ENCODE data around the gene IVNS1ABP.
"Not testable (repeated sequence)": the region's sequence is repeated elsewhere in the genome, so short reads cannot be mapped to it uniquely, and the experiment has no call there.

Gene IVNS1ABP

GRCh38 chr1:185337246-185337645 lies 20.2 kb upstream of the IVNS1ABP start:
- TF ChIP-seq CTCF (IDR thresholded peaks at IDR 0.05; ENCODE audit: low read length, missing control alignments): no peak
- no peak overlapping the region for H3K4me3 ChIP-seq (replicated peaks; ENCODE audit: low read depth, low read length)
- peak; percentile 71 for DNase-seq (ENCODE audit: low read depth)

- no peak overlapping the region for H3K4me3 ChIP-seq (replicated peaks; ENCODE audit: low read depth, low read length)
- no peak for TF ChIP-seq CTCF (IDR thresholded peaks at IDR 0.05; ENCODE audit: low read length, missing control alignments)
- no peak for DNase-seq (ENCODE audit: low read depth)
These were observed 17.1 kb upstream of the IVNS1ABP start for GRCh38 chr1:185334182-185334581.

DNA sequence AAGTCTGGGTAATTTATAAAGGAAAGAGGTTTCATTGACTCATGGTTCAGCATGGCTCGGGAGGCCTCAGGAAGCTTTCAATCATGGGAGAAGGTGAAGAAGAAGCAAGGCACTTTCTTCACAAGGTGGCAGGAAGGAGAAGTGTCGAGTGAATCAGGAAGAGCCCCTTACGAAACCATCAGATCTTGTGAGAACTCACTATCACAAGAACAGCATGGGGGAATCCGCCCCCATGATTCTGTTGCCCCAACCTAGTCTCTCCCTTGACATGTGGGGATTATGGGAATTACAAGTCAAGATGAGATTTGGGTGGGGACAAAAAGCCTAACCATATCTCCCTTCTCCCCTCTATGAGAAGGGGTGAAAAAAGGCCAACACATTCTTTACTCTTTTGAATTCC lies 11.2 kb upstream of the IVNS1ABP start:
- no peak for TF ChIP-seq CTCF (IDR thresholded peaks at IDR 0.05; ENCODE audit: low read length, missing control alignments)
- DNase-seq (ENCODE audit: low read depth): no peak
- no peak overlapping the region for H3K4me3 ChIP-seq (replicated peaks; ENCODE audit: low read depth, low read length)

DNA sequence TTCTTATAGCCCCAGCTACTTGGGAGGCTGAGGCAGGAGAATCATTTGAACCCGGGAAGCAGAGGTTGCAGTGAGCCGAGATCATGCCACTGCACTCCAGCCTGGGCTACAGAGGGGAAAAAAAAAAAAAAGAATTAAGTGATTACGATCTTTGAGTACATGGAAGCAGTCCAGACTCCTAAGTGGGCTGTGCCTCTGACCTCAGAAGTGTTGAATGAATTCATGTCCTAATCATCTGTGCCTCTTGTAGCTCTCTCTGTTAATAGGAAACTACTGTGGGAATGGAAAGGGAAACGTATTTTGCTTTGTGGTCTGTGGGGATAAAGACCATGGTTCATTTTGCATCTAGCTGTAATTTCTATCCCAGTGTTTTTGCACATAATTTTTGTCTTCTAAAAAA lies 8.4 kb upstream of the IVNS1ABP start:
- no peak for DNase-seq (ENCODE audit: low read depth)
- no peak overlapping the region for H3K4me3 ChIP-seq (replicated peaks; ENCODE audit: low read depth, low read length)
- TF ChIP-seq CTCF (IDR thresholded peaks at IDR 0.05; ENCODE audit: low read length, missing control alignments): no peak

- H3K4me3 ChIP-seq (replicated peaks; ENCODE audit: low read depth, low read length): no peak overlapping the region
- no peak for TF ChIP-seq CTCF (IDR thresholded peaks at IDR 0.05; ENCODE audit: low read length, missing control alignments)
- DNase-seq (ENCODE audit: low read depth): no peak
These were observed 7.1 kb upstream of the IVNS1ABP start for GRCh38 chr1:185324118-185324517.

- H3K4me3 ChIP-seq (replicated peaks; ENCODE audit: low read depth, low read length): no peak overlapping the region
- no peak for DNase-seq (ENCODE audit: low read depth)
- no peak for TF ChIP-seq CTCF (IDR thresholded peaks at IDR 0.05; ENCODE audit: low read length, missing control alignments)
These were observed 5.6 kb upstream of the IVNS1ABP start for GRCh38 chr1:185322636-185323035.

DNA sequence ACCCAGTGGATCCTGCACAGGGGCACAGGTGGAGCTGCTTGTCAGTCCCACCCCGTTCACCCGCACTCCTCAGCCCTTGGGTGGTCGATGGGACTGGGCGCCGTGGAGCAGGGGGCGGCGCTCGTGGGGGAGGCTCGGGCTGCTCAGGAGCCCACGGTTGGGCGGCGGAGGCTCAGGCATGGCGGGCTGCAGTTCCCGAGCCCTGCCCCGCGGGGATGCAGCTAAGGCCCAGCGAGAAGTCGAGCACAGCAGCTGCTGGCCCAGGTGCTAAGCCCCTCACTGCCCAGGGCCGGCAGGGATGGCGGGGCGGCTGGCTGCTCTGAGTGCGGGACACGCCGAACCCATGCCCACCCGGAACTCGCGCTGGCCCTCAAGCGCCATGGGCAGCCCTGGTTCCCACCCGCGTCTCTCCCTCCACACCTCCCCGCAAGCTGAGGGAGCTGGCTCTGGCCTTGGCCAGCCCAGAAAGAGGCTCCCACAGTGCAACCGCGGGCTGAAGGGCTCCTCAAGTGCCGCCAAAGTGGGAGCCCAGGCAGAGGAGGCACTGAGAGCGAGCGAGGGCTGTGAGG lies 4.7 kb upstream of the IVNS1ABP start:
- not testable (repeated sequence) for H3K4me3 ChIP-seq (replicated peaks; ENCODE audit: low read depth, low read length); DNase-seq (ENCODE audit: low read depth)

DNA sequence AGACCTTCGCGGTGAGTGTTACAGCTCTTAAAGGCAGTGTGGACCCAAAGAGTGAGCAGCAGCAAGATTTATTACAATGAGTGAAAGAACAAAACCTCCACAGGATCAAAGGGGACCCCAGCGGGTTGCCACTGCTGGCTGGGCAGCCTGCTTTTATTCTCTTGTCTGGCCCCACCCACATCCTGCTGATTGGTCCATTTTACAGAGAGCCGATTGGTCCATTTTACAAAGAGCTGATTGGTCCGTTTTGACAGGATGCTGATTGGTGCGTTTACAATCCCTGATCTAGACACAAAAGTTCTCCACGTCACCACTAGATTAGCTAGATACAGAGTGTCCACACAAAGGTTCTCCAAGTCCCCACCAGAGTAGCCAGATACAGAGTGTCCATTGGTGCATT lies 4.1 kb upstream of the IVNS1ABP start:
- H3K4me3 ChIP-seq (replicated peaks; ENCODE audit: low read depth, low read length); DNase-seq (ENCODE audit: low read depth): not testable (repeated sequence)

Measured in fibroblast of pulmonary artery (primary cell).